ENCODE data around the gene USP5. TPM values are rescaled to one million over a fixed set of nuclear protein-coding genes. Genes with fewer than 3 reads are reported as not detected.

USP5 gene
- total RNA-seq, 1 experiment from 2014 or later, result 80.2 TPM

- DNase-seq (ENCODE audit: unreplicated experiment), result no peak
- peak overlapping the region; percentile 90 for H3K27ac Mint-ChIP-seq (ENCODE audit: low read depth, unreplicated experiment)
- no peaks in the 10 kb centered on the region for H3K27me3 Mint-ChIP-seq (ENCODE audit: insufficient read depth, unreplicated experiment)
- TF ChIP-seq CTCF (IDR thresholded peaks at IDR 0.05; ENCODE audit: unreplicated experiment), result no peak
- BruUV-seq (replicated peaks), result no TSS peak
- ChIA-PET CTCF (interaction anchor here (0.6 to 4.3 kb wide), 4 partner anchors 10 to 182 kb away, joined by 4 to 40 read pairs (median 10); no protein-coding TSS in a partner anchor), POLR2A (interaction anchor here (1.7 to 7.9 kb wide), 2 partner anchors 18 to 24 kb away, joined by 6 to 130 read pairs; partner anchors contain the start of genes SPSB2 and TPI1)
- intact Hi-C loops (cut with micrococcal nuclease), result no loop called here
- H3K4me1 Mint-ChIP-seq (ENCODE audit: insufficient read depth, unreplicated experiment), result peaks cover 29% of the 10 kb centered on the region
- H3K9me3 Mint-ChIP-seq (ENCODE audit: unreplicated experiment), result no peaks in the 10 kb centered on the region
- H3K36me3 Mint-ChIP-seq (ENCODE audit: insufficient read depth, unreplicated experiment), result peaks cover 19% of the 10 kb centered on the region
- peak overlapping the region; percentile 88 for H3K4me3 Mint-ChIP-seq (ENCODE audit: unreplicated experiment)
These were observed 2.5 kb upstream of the USP5 start for GRCh38 chr12:6849427-6849826.

- H3K4me3 Mint-ChIP-seq (ENCODE audit: unreplicated experiment), result peak overlapping the region; percentile 88
- CTCF ChIA-PET, result interaction anchor here (0.6 to 7.3 kb wide), 5 partner anchors 14 to 80 kb away, joined by 3 to 40 read pairs (median 13); partner anchors contain the start of gene SPSB2
- no TSS peak for BruUV-seq (replicated peaks)
These were observed 1.9 kb upstream of the USP5 start for GRCh38 chr12:6849976-6850560.

GRCh38 chr12:6850796-6851152, 1.2 kb upstream of the USP5 start:
- H3K9me3 Mint-ChIP-seq (ENCODE audit: unreplicated experiment), result no peaks in the 10 kb centered on the region
- H3K36me3 Mint-ChIP-seq (ENCODE audit: insufficient read depth, unreplicated experiment), result peaks cover 33% of the 10 kb centered on the region
- H3K4me3 Mint-ChIP-seq (ENCODE audit: unreplicated experiment), result peak overlapping the region; percentile 88
- TSS peak; percentile 77 for BruUV-seq (replicated peaks)
- no peaks in the 10 kb centered on the region for H3K27me3 Mint-ChIP-seq (ENCODE audit: insufficient read depth, unreplicated experiment)
- peaks cover 31% of the 10 kb centered on the region for H3K4me1 Mint-ChIP-seq (ENCODE audit: insufficient read depth, unreplicated experiment)
- DNase-seq (ENCODE audit: unreplicated experiment), result no peak
- CTCF ChIA-PET, result interaction anchor here (0.6 to 7.3 kb wide), 5 partner anchors 12 to 98 kb away, joined by 3 to 40 read pairs (median 6); partner anchors contain the start of genes MLF2 and SPSB2
- POLR2A ChIA-PET, result interaction anchor here (0.6 to 7.9 kb wide), 22 partner anchors 9 to 245 kb away, joined by 3 to 130 read pairs (median 7); partner anchors contain the start of genes C12orf57, COPS7A, LPCAT3 and MLF2
- TF ChIP-seq CTCF (IDR thresholded peaks at IDR 0.05; ENCODE audit: unreplicated experiment), result no peak
- intact Hi-C loops (cut with micrococcal nuclease), result no loop called here
- peak overlapping the region; percentile 90 for H3K27ac Mint-ChIP-seq (ENCODE audit: low read depth, unreplicated experiment)

More at GRCh38 chr12:6849976-6850560, 1.9 kb upstream of the USP5 start:
- peaks cover 31% of the 10 kb centered on the region for H3K4me1 Mint-ChIP-seq (ENCODE audit: insufficient read depth, unreplicated experiment)
- no peak for DNase-seq (ENCODE audit: unreplicated experiment)
- H3K27ac Mint-ChIP-seq (ENCODE audit: low read depth, unreplicated experiment), result peak overlapping the region; percentile 90
- intact Hi-C loops (cut with micrococcal nuclease), result no loop called here
- POLR2A ChIA-PET, result interaction anchor here (1.7 to 7.9 kb wide), 3 partner anchors 15 to 23 kb away, joined by 5 to 130 read pairs (median 6); partner anchors contain the start of genes SPSB2 and TPI1
- H3K9me3 Mint-ChIP-seq (ENCODE audit: unreplicated experiment), result no peaks in the 10 kb centered on the region
- H3K27me3 Mint-ChIP-seq (ENCODE audit: insufficient read depth, unreplicated experiment), result no peaks in the 10 kb centered on the region
- H3K36me3 Mint-ChIP-seq (ENCODE audit: insufficient read depth, unreplicated experiment), result peaks cover 26% of the 10 kb centered on the region
- no peak for TF ChIP-seq CTCF (IDR thresholded peaks at IDR 0.05; ENCODE audit: unreplicated experiment)

GRCh38 chr12:6851153-6851920, 613 bp upstream of the USP5 start, which contains the start of gene CDCA3:
Gene CDCA3 (minus strand): TSS chr12:6851286. CDS start chr12:6850952, 334 bp downstream.
- ChIA-PET CTCF (interaction anchor here (0.6 to 7.3 kb wide), 8 partner anchors 13 to 312 kb away, joined by 3 to 40 read pairs (median 6); partner anchors contain the start of genes MLF2 and SPSB2), POLR2A (interaction anchor here (0.6 to 7.9 kb wide), 33 partner anchors 9 to 450 kb away, joined by 3 to 130 read pairs (median 6); partner anchors contain the start of genes ATN1, C12orf57, COPS7A and GNB3)
- Mint-ChIP-seq H3K4me3 (ENCODE audit: unreplicated experiment) (peak within 1 kb of the TSS; percentile 88), H3K27me3 (ENCODE audit: insufficient read depth, unreplicated experiment) (no peaks in the 10 kb centered on the region), H3K9me3 (ENCODE audit: unreplicated experiment) (no peaks in the 10 kb centered on the region), H3K36me3 (ENCODE audit: insufficient read depth, unreplicated experiment) (peaks cover 38% of the 10 kb centered on the region), H3K4me1 (ENCODE audit: insufficient read depth, unreplicated experiment) (peaks cover 31% of the 10 kb centered on the region), H3K27ac (ENCODE audit: low read depth, unreplicated experiment) (peak within 1 kb of the TSS; percentile 90)
- peak; percentile 100 for DNase-seq (ENCODE audit: unreplicated experiment)
- TF ChIP-seq CTCF (IDR thresholded peaks at IDR 0.05; ENCODE audit: unreplicated experiment), result no peak
- BruUV-seq (replicated peaks), result no TSS peak
- intact Hi-C loops (cut with micrococcal nuclease), result no loop called here

All from MCF 10A (cell line).